ENCODE measurements around the gene CXCL1.

CXCL1 gene

GRCh38 chr4:73851293-73851692 lies 17.9 kb upstream of the CXCL1 start:
- no peak for DNase-seq (ENCODE audit: low spot score)

- DNase-seq (ENCODE audit: low spot score), result no peak
Measured at GRCh38 chr4:73852771-73853170, 16.4 kb upstream of the CXCL1 start.

- no peak for DNase-seq (ENCODE audit: low spot score)
Measured at GRCh38 chr4:73853246-73853704, 15.9 kb upstream of the CXCL1 start, which contains the start of gene PF4V1. PF4V1 (plus strand) TSS chr4:73853296; CDS start chr4:73853363, 67 bp downstream.

- DNase-seq (ENCODE audit: low spot score), result no peak
Measured at GRCh38 chr4:73853718-73854473, 15.3 kb upstream of the CXCL1 start.

GRCh38 chr4:73855406-73855805 lies 13.8 kb upstream of the CXCL1 start:
- no peak for DNase-seq (ENCODE audit: low spot score)

GRCh38 chr4:73856518-73856917 lies 12.7 kb upstream of the CXCL1 start:
- no peak for DNase-seq (ENCODE audit: low spot score)

GRCh38 chr4:73859614-73860088 lies 9.5 kb upstream of the CXCL1 start:
- no peak for DNase-seq (ENCODE audit: low spot score)

- DNase-seq (ENCODE audit: low spot score), result no peak
Measured at GRCh38 chr4:73860181-73860580, 9.0 kb upstream of the CXCL1 start.

GRCh38 chr4:73860917-73861316 lies 8.3 kb upstream of the CXCL1 start:
- no peak for DNase-seq (ENCODE audit: low spot score)

GRCh38 chr4:73862322-73862721 lies 6.9 kb upstream of the CXCL1 start:
- no peak for DNase-seq (ENCODE audit: low spot score)

GRCh38 chr4:73864365-73864764 lies 4.8 kb upstream of the CXCL1 start:
- peak; percentile 49 for DNase-seq (ENCODE audit: low spot score)

- no peak for DNase-seq (ENCODE audit: low spot score)
Measured at GRCh38 chr4:73864961-73865360, 4.2 kb upstream of the CXCL1 start.

GRCh38 chr4:73865431-73866096 lies 3.6 kb upstream of the CXCL1 start:
- DNase-seq (ENCODE audit: low spot score), result no peak

GRCh38 chr4:73866246-73866645 lies 2.9 kb upstream of the CXCL1 start:
- no peak for DNase-seq (ENCODE audit: low spot score)

GRCh38 chr4:73867783-73868182 lies 1.4 kb upstream of the CXCL1 start:
- DNase-seq (ENCODE audit: low spot score), result peak; percentile 46

- DNase-seq (ENCODE audit: low spot score), result peak; percentile 17
Measured at GRCh38 chr4:73868206-73869129, 725 bp upstream of the CXCL1 start.

GRCh38 chr4:73870260-73870659 lies 1.1 kb downstream of the CXCL1 start:
- no peak for DNase-seq (ENCODE audit: low spot score)

GRCh38 chr4:73870768-73871167 lies 1.6 kb downstream of the CXCL1 start:
- DNase-seq (ENCODE audit: low spot score), result no peak

- DNase-seq (ENCODE audit: low spot score), result no peak
Measured at GRCh38 chr4:73871511-73872310, 2.5 kb downstream of the CXCL1 start.

- no peak for DNase-seq (ENCODE audit: low spot score)
Measured at GRCh38 chr4:73872316-73873108, 3.3 kb downstream of the CXCL1 start.

- no peak for DNase-seq (ENCODE audit: low spot score)
Measured at GRCh38 chr4:73874386-73874785, 5.2 kb downstream of the CXCL1 start.
